Heart right ventricle (tissue), 16 donors: ENCODE data around the gene GCC2. TPM values are rescaled to one million over a fixed set of nuclear protein-coding genes. Genes with fewer than 3 reads are reported as not detected.
"Not testable (repeated sequence)": the region's sequence is repeated elsewhere in the genome, so short reads cannot be mapped to it uniquely, and the experiment has no call there.

Experiments used
- ATAC-seq, 8 donors: fragments of 200-7000 bp; cut with Tn5 transposase; one replicate each; pipeline ENCODE4 v1.9.1; 2020; ENCODE audit warnings: mild to moderate bottlenecking in 8 of 8, moderate library complexity in 8 of 8, moderate number of reproducible peaks in 1 of 8
- DNase-seq, 2 donors: peaks; one replicate each; pipeline ENCODE4 v3.0.0-alpha.2; 2020
- H3K27ac ChIP-seq, 10 donors: fragments of 200-600 bp; sonication (generic) in 2 of 10; one replicate each; pipeline versions ENCODE4 v1.5.0 to v1.8.0; 2020 to 2022; ENCODE audit warnings: mild to moderate bottlenecking in 3 of 10
- H3K27me3 ChIP-seq, 7 donors: fragments of 200-600 bp; one replicate each; pipeline ENCODE4 v1.8.0; 2021 to 2022; ENCODE audit warnings: mild to moderate bottlenecking in 2 of 7
- H3K36me3 ChIP-seq, 9 donors: fragments of 200-600 bp; sonication (generic) in 1 of 9; one replicate each; pipeline versions ENCODE4 v1.5.0 to v1.8.0; 2020 to 2022; ENCODE audit warnings: mild to moderate bottlenecking in 2 of 9
- H3K4me1 ChIP-seq, 9 donors: fragments of 200-600 bp; sonication (generic) in 1 of 9; one replicate each; pipeline versions ENCODE4 v1.5.0 to v1.8.0; 2020 to 2022; ENCODE audit warnings: mild to moderate bottlenecking in 4 of 9
- H3K4me3 ChIP-seq, 10 donors: fragments of 200-600 bp; sonication (generic) in 2 of 10; one replicate each; pipeline versions ENCODE4 v1.5.0 to v1.8.0; 2020 to 2022; ENCODE audit warnings: mild to moderate bottlenecking in 7 of 10, moderate library complexity in 2 of 10
- H3K9me3 ChIP-seq, 11 donors: fragments of 200-600 bp in 10 of 11; sonication (generic) in 2 of 11; one replicate each; pipeline versions ENCODE4 v1.5.0 to v1.8.0; 2013 to 2022; ENCODE audit warnings: mild to moderate bottlenecking in 2 of 11, control low read depth in 1 of 11, moderate library complexity in 1 of 11
- CTCF ChIP-seq, 9 donors: fragments of 200-600 bp; sonication (generic) in 2 of 9; IDR thresholded peaks; one replicate each; pipeline versions ENCODE4 v1.5.0 to v1.8.0; 2021 to 2022; ENCODE audit warnings: antibody characterized with exemption in 9 of 9, mild to moderate bottlenecking in 5 of 9, moderate library complexity in 1 of 9
- WGBS, 2 donors: extraction: QIAGEN DNeasy Blood & Tissue Kit; methylation state at CpG; one replicate each; pipeline ENCODE4 v1.1.7; 2013; ENCODE audit warnings: inconsistent platforms in 1 of 2; 5-methylcytosine and 5-hydroxymethylcytosine counted together
- intact Hi-C, 10 donors: fragments of 100-400 bp; cut with DNase I; formaldehyde crosslinking; loops; one replicate each; pipeline versions ENCODE4 v1.11.1 to v1.14.2; 2022
- polyA plus RNA-seq, 2 donors: library from polyadenylated mRNA; stranded (reverse); fragments of 200-250 nt; gene quantifications; one replicate each; pipeline ENCODE4 v1.2.3, GENCODE V29; 2013
- total RNA-seq, 10 donors: library from RNA; stranded (reverse); fragmentation: NEBNext Ultra II Directional in 3 of 10; extraction: Animal tissue kit (Norgen Biotek cat#: 25700) in 3 of 10; gene quantifications; one replicate each; pipeline versions ENCODE4 v1.2.1 to v1.2.4, GENCODE V29; 2021 to 2023
- donor health status: Arrhythmogenic right ventricular cardiomyopathy.
- donor health status: ischemic (EF 13 %, LVEDD 7.1; RV severe dilation, severe dysfunction).
- donor health status: healthy with polysubstance abuse.
- donor health status: DM: no; HTN: yes; CAD: no.
- donor health status: DM: no; HTN: no; CAD: no.
- donor health status: ischemic (EF 25% LVEDD 6.9; RV normal size, moderate dysfunction).
- donor health status: ischemic (EF 25% LVEDD 5.7; RV mildly dilated, moderate dysfunction).
- donor health status: healthy.
- donor health status: DM: yes; HTN: yes; CAD: no.
- donor health status: Ischemic cardiomyopathy.
- donor health status: ischemic (EF 35%, LVEDD 5.7; RV mildly dilated, moderate dysfunction).
- donor health status: nonischemic (EF 11% LVEDD 7.7; RV severe dilation, severe dysfunction).
- donor health status: DM: yes; HTN: yes; CAD: no.
- donor health status: PGD.
- donor health status: ischemic (EF 29% LVEDD 5.4; RV normal size, mild dysfunction).
- donor health status: nonischemic (EF 23%, LVEDD 6.1; RV moderate dilation, normal function).

The GCC2 gene
- total and polyA plus RNA-seq, 12 donors: 4.1 to 31.8 (median 26.5) TPM

- WGBS, 2 donors: 39 to 41% methylated on average over 7 of the region's 7 CpGs
- DNase-seq (peak in 1 of 2 donors; percentile 51), ATAC-seq (peak; percentile 46 to 80 (median 70))
- peak overlapping the region in 9 of 10 donors; percentile 21 to 79 (median 65) for H3K27ac ChIP-seq
- no peak overlapping the region for H3K4me3 ChIP-seq
- no peaks in the 10 kb centered on the region for H3K9me3 ChIP-seq
- no peaks in the 10 kb centered on the region for H3K36me3 ChIP-seq
- peaks cover 21 to 55% (median 36%) of the 10 kb centered on the region in 9 donors for H3K4me1 ChIP-seq
- TF ChIP-seq CTCF (IDR thresholded peaks at IDR 0.05): no peak
- intact Hi-C loops: no loop called here
- H3K27me3 ChIP-seq: no peaks in the 10 kb centered on the region
Observed at GRCh38 chr2:108553209-108553919, 104.4 kb downstream of the GCC2 start.

GRCh38 chr2:108554528-108554927, 105.5 kb downstream of the GCC2 start:
- H3K9me3 ChIP-seq: no peaks in the 10 kb centered on the region
- TF ChIP-seq CTCF (IDR thresholded peaks at IDR 0.05): no peak
- H3K36me3 ChIP-seq: no peaks in the 10 kb centered on the region
- peak overlapping the region in 9 of 10 donors; percentile 21 to 75 (median 65) for H3K27ac ChIP-seq
- peak; percentile 62 to 95 (median 84) for ATAC-seq
- intact Hi-C loops: loop anchor here in 1 of 10 donors (2.0 kb wide), 1 partner anchor 18 kb away; no protein-coding TSS in a partner anchor
- peaks cover 19 to 60% (median 44%) of the 10 kb centered on the region in 9 donors for H3K4me1 ChIP-seq
- H3K27me3 ChIP-seq: no peaks in the 10 kb centered on the region
- no peak overlapping the region for H3K4me3 ChIP-seq
- peak; percentile 53 to 58 for DNase-seq
- 40 to 55% methylated on average over 5 of the region's 5 CpGs for WGBS, 2 donors

- H3K27ac ChIP-seq: peak overlapping the region in 8 of 10 donors; percentile 21 to 75 (median 65)
- H3K9me3 ChIP-seq: no peaks in the 10 kb centered on the region
- no peaks in the 10 kb centered on the region for H3K36me3 ChIP-seq
- ATAC-seq (peak in 5 of 8 donors; percentile 34 to 63 (median 43)), DNase-seq (no peak)
- no peak overlapping the region for H3K4me3 ChIP-seq
- no peaks in the 10 kb centered on the region for H3K27me3 ChIP-seq
- no peak for TF ChIP-seq CTCF (IDR thresholded peaks at IDR 0.05)
- peaks cover 22 to 70% (median 54%) of the 10 kb centered on the region in 9 donors for H3K4me1 ChIP-seq
- 92 to 98% methylated on average over 2 of the region's 2 CpGs for WGBS, 2 donors
- intact Hi-C loops: loop anchor here in 1 of 10 donors (2.0 kb wide), 1 partner anchor 19 kb away; no protein-coding TSS in a partner anchor
Observed at GRCh38 chr2:108555572-108555971, 106.6 kb downstream of the GCC2 start.

GRCh38 chr2:108556581-108556980, 107.6 kb downstream of the GCC2 start:
- Histone ChIP-seq H3K27ac (peak overlapping the region in 9 of 10 donors; percentile 2 to 75 (median 42)), H3K4me1 (peaks cover 22 to 80% (median 64%) of the 10 kb centered on the region in 9 donors)
- H3K9me3 ChIP-seq, DNase-seq, H3K27me3 ChIP-seq, ATAC-seq, H3K36me3 ChIP-seq, H3K4me3 ChIP-seq, intact Hi-C loops: not testable (repeated sequence)
- 52 to 73% methylated on average over 2 of the region's 2 CpGs for WGBS, 2 donors

Other genes starting within 250 kb of the GCC2 start
- not detected for gene SULT1C3, start 209.2 kb upstream of the GCC2 start, total RNA-seq
- gene SULT1C3, start 209.2 kb upstream of the GCC2 start, polyA plus RNA-seq: not detected
- 1 to 10 TPM in 5 of 10 donors, under 1 TPM in 4, not detected in 1; 0.19 to 2.4 (median 1.0) TPM for gene SULT1C2, start 160.3 kb upstream of the GCC2 start, total RNA-seq
- gene SULT1C2, start 160.3 kb upstream of the GCC2 start, polyA plus RNA-seq: 1 to 10 TPM in 1 of 2 donors, not detected in 1; 1.4 TPM
- 1 to 10 TPM; 1.6 to 5.6 (median 4.0) TPM for gene SULT1C4, start 71.3 kb upstream of the GCC2 start, total RNA-seq
- gene SULT1C4, start 71.3 kb upstream of the GCC2 start, polyA plus RNA-seq: 1 to 10 TPM; 1.7 to 1.9 TPM
- gene LIMS1, start 85.3 kb downstream of the GCC2 start, total RNA-seq: 100 to 1,000 TPM in 3 of 10 donors, 10 to 100 TPM in 7; 69.7 to 122 (median 78.9) TPM
- 10 to 100 TPM; 18.8 to 24.4 TPM for gene LIMS1, start 85.3 kb downstream of the GCC2 start, polyA plus RNA-seq